DMS53 treated with DMSO at 0.1 percent for 48 hours (cell line): Measurements from ENCODE around the gene HDAC2.
"Not testable (repeated sequence)": the region's sequence is repeated elsewhere in the genome, so short reads cannot be mapped to it uniquely, and the experiment has no call there.

Source experiments
- DNase-seq: peaks from one replicate; lab custom pipeline; 2025; ENCODE audit not compliant: unreplicated experiment; lab: John Stamatoyannopoulos, UW

The HDAC2 gene

GRCh38 chr6:113970805-113971676 is at the start of gene HDAC2:
HDAC2 (minus strand) TSS chr6:113971148; CDS start chr6:113970908, 240 bp downstream.
- peak; percentile 46 for DNase-seq

GRCh38 chr6:114020196-114020595 is 49.2 kb upstream of the HDAC2 start:
- no peak for DNase-seq

GRCh38 chr6:114017146-114017545 is 46.2 kb upstream of the HDAC2 start:
- not testable (repeated sequence) for DNase-seq

- DNase-seq = not testable (repeated sequence)
These were observed 43.2 kb upstream of the HDAC2 start for GRCh38 chr6:114014106-114014505.

GRCh38 chr6:114011486-114011885 is 40.5 kb upstream of the HDAC2 start:
- DNase-seq = not testable (repeated sequence)

GRCh38 chr6:114010540-114010939 is 39.6 kb upstream of the HDAC2 start:
- DNase-seq = no peak

- DNase-seq = no peak
These were observed 38.2 kb upstream of the HDAC2 start for GRCh38 chr6:114009192-114009591.

- no peak for DNase-seq
These were observed 37.4 kb upstream of the HDAC2 start for GRCh38 chr6:114008331-114008730.

- no peak for DNase-seq
These were observed 36.6 kb upstream of the HDAC2 start for GRCh38 chr6:114007516-114007915.

- no peak for DNase-seq
These were observed 30.4 kb upstream of the HDAC2 start for GRCh38 chr6:114001354-114001753.

- DNase-seq = no peak
These were observed 29.1 kb upstream of the HDAC2 start for GRCh38 chr6:114000069-114000468.

GRCh38 chr6:113999284-113999683 is 28.3 kb upstream of the HDAC2 start:
- no peak for DNase-seq

GRCh38 chr6:113998811-113999210 is 27.9 kb upstream of the HDAC2 start:
- DNase-seq = no peak

- no peak for DNase-seq
These were observed 26.2 kb upstream of the HDAC2 start for GRCh38 chr6:113997116-113997515.

- peak; percentile 89 for DNase-seq
These were observed 24.7 kb upstream of the HDAC2 start for GRCh38 chr6:113995634-113996033.

- DNase-seq = peak; percentile 84
These were observed 24.0 kb upstream of the HDAC2 start for GRCh38 chr6:113994934-113995342.

GRCh38 chr6:113989675-113990074 is 18.7 kb upstream of the HDAC2 start:
- no peak for DNase-seq

- DNase-seq = not testable (repeated sequence)
These were observed 11.7 kb upstream of the HDAC2 start for GRCh38 chr6:113982675-113983074.

- DNase-seq = no peak
These were observed 11.2 kb upstream of the HDAC2 start for GRCh38 chr6:113982055-113982550.

- DNase-seq = peak; percentile 5
These were observed 10.1 kb upstream of the HDAC2 start for GRCh38 chr6:113980937-113981554.

GRCh38 chr6:113979937-113980336 is 9.0 kb upstream of the HDAC2 start:
- DNase-seq = no peak

- DNase-seq = no peak
These were observed 7.2 kb upstream of the HDAC2 start for GRCh38 chr6:113978084-113978675.
